Regular cardiac myocyte (primary cell): ENCODE data around the gene PAPSS1. TPM values are rescaled to one million over a fixed set of nuclear protein-coding genes. Genes with fewer than 3 reads are reported as not detected.

Source experiments
- total RNA-seq: library from RNA; depleted of rRNA; stranded (reverse); fragments of >200 nt; gene quantifications from 2 replicates; pipeline ENCODE4 v1.2.3, GENCODE V29; 2014

The PAPSS1 gene
- total RNA-seq = 73.9 and 94.7 TPM in 2 replicates

GRCh38 chr4:107719922-107720722 lies at the start of gene PAPSS1:
Gene PAPSS1 (minus strand): TSS chr4:107720234. CDS start chr4:107720179, 55 bp downstream.

Other genes starting within 250 kb of the PAPSS1 start
- 153 and 221 TPM in 2 replicates for gene SGMS2, start 104.7 kb upstream of the PAPSS1 start, total RNA-seq
- 5.8 and 29.3 TPM in 2 replicates for gene CYP2U1, start 211.3 kb upstream of the PAPSS1 start, total RNA-seq